ENCODE measurements around the gene GPX6.

DNA sequence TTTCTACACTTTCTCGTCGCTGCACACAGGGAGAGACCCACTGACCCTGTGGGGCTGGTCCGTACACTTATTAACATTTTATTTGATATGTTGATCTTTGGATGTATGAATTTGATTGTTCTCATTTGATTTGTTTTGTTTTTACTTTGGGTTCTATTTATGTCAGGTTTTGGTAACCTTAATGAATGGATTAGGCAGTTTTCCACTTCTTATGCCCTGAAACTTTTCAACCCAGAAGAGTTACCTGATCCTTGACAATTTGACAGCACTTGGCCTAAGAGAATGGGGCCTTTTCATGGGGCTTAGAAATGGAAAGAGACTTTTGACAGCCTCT lies 23.6 kb downstream of the GPX6 start:
- TF ChIP-seq ZNF8 (CRISPR knock-in tag; IDR thresholded peaks at IDR 0.05) = no peak
- TF ChIP-seq, protein P1, sequence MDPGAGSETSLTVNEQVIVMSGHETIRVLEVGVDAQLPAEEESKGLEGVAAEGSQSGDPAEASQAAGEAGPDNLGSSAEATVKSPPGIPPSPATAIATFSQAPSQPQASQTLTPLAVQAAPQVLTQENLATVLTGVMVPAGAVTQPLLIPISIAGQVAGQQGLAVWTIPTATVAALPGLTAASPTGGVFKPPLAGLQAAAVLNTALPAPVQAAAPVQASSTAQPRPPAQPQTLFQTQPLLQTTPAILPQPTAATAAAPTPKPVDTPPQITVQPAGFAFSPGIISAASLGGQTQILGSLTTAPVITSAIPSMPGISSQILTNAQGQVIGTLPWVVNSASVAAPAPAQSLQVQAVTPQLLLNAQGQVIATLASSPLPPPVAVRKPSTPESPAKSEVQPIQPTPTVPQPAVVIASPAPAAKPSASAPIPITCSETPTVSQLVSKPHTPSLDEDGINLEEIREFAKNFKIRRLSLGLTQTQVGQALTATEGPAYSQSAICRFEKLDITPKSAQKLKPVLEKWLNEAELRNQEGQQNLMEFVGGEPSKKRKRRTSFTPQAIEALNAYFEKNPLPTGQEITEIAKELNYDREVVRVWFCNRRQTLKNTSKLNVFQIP (CRISPR knock-in tag; IDR thresholded peaks at IDR 0.05; ENCODE audit: borderline replicate concordance, low read depth) = no peak
- TF ChIP-seq ZFP3 (CRISPR knock-in tag; IDR thresholded peaks at IDR 0.05) = no peak
- TF ChIP-seq, protein P2, sequence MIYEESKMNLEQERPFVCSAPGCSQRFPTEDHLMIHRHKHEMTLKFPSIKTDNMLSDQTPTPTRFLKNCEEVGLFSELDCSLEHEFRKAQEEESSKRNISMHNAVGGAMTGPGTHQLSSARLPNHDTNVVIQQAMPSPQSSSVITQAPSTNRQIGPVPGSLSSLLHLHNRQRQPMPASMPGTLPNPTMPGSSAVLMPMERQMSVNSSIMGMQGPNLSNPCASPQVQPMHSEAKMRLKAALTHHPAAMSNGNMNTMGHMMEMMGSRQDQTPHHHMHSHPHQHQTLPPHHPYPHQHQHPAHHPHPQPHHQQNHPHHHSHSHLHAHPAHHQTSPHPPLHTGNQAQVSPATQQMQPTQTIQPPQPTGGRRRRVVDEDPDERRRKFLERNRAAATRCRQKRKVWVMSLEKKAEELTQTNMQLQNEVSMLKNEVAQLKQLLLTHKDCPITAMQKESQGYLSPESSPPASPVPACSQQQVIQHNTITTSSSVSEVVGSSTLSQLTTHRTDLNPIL (CRISPR knock-in tag; IDR thresholded peaks at IDR 0.05; ENCODE audit: low read depth) = no peak
